Measurements from ENCODE around the gene CCDC138. TPM values are rescaled to one million over a fixed set of nuclear protein-coding genes. Genes with fewer than 3 reads are reported as not detected.

The CCDC138 gene
- polyA plus RNA-seq, 1 donor = 3.7 TPM

DNA sequence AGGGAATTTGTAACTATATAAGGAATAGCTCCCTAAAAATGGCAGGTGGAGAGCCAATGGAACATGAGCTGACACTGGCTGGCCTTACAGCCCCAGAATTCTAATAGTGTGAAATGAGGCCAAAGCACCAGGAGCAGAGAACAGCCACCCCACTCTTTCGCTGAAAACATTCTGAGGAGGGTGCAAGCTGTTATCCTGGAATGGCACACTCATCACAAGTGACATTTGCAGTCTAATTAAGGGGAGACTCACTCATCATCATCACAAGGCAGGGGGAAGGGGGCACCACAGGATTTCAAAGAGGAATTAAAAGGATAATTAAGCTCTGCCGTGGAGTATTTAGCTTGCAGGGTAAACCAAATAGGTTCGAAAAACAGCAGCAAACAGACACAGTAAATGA lies 108.2 kb downstream of the CCDC138 start:
- no peak for DNase-seq (ENCODE audit: low read depth)

- no peak for DNase-seq (ENCODE audit: low read depth)
Observed at GRCh38 chr2:108895188-108895587, 108.6 kb downstream of the CCDC138 start.

DNA sequence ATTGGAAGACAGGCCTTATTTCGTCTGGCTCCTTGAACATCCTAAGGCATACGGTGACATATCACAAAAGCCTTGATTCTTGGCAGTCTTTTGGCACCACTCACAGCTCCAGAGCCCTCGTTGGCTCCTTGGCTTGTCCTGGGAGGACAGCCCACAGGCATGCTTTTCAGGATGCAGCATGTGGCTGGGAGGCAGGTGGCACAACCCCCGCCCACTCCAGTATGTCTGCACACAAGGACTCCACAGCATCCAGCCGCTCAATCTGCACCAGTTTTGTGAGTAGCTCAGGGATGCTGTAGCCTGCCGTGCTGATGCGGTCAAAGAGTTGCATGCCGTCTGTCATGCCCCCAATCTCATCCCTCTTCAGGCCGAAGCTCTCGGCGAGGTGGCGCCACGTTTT lies 110.2 kb downstream of the CCDC138 start:
- no peak for DNase-seq (ENCODE audit: low read depth)

GRCh38 chr2:108898315-108899082 lies 111.9 kb downstream of the CCDC138 start:
- DNase-seq (ENCODE audit: low read depth) = no peak

DNA sequence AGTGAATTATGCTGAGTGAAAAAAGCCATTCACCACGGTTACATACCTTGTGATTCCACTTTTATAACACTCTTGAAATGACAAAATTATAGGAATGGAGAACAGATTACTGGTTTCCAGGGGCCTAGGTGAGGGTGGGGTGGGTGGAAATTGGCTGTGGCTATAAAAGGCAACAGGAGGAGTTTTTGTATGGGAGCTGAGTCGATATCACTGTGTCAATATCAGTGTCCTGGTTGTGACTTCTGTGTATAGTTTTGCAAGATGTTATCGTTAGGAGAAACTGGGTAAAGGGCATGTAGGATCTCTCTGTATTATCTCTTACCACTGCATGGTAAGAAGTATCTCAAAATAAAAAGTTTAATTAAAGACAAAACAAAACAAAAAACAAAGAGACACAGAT lies 118.1 kb downstream of the CCDC138 start:
- no peak for DNase-seq (ENCODE audit: low read depth)

DNA sequence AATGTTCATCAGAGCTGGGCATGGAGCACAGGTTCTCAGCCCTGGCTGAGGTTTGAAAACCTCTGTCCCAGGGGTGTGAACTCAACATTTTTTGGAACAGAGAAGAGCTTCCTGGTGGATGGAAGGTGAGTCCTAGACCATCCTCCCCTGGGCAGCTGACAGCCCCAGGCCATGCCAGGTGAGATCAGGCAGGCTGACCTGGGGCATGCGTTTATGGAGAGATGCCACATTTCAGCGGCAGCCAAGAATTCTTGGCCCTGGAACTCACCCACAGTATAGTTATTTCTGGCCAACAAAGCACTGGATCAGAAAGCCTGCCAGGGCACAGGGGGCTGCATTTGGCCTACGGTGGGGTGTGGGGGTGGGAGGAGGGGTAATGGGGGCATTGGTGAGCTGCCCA lies 118.6 kb downstream of the CCDC138 start:
- DNase-seq (ENCODE audit: low read depth) = no peak

GRCh38 chr2:108905906-108906305 lies 119.3 kb downstream of the CCDC138 start:
- no peak for DNase-seq (ENCODE audit: low read depth)

- no peak for DNase-seq (ENCODE audit: low read depth)
Observed at GRCh38 chr2:108906403-108907077, 120.0 kb downstream of the CCDC138 start.

- no peak for DNase-seq (ENCODE audit: low read depth)
Observed at GRCh38 chr2:108907822-108908712, 121.5 kb downstream of the CCDC138 start.

GRCh38 chr2:108908713-108909070 lies 122.1 kb downstream of the CCDC138 start:
- no peak for DNase-seq (ENCODE audit: low read depth)

GRCh38 chr2:108909275-108909823 lies 122.8 kb downstream of the CCDC138 start:
- no peak for DNase-seq (ENCODE audit: low read depth)

DNA sequence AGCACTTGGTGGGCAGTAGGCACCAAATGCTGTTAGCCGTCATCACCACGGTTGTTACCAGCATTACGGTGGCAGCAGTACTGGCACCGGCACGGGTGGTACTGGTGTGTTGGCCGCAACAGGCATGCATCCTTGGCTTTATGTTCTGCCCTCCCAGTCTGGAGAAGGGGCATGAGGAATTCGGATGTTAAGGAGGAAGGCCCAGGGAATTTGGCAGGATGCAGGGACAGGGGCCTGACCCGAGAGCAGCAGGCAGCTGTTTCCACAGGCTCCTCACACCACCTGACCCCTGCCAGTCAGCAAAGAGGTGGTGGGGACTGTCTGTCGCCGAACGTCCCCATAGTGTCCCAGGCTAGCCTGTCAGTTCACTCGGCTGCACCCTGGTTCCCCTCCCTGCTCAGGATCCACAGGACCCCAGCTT lies 123.5 kb downstream of the CCDC138 start:
- DNase-seq (ENCODE audit: low read depth) = no peak

GRCh38 chr2:108910541-108911396 lies 124.2 kb downstream of the CCDC138 start:
- DNase-seq (ENCODE audit: low read depth) = no peak

DNA sequence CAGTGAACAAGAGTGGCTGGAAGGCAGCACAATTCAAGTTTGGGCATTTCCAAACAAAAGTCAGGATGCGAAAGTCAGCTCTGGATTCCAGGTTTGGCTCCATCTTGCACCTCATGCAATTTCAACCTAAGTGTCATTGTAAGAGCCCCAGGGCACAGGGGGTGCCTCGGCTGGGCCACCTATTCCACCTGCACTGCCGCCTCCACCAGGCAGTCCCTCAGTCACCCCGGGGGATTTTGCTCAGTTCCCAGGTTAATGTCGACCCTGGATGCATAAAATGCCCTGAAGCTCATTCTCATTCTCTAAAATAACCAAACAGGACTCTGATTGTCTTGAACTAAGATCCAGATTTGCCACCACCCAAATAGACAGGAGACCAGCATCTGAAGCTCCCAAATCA lies 124.8 kb downstream of the CCDC138 start:
- no peak for DNase-seq (ENCODE audit: low read depth)

DNA sequence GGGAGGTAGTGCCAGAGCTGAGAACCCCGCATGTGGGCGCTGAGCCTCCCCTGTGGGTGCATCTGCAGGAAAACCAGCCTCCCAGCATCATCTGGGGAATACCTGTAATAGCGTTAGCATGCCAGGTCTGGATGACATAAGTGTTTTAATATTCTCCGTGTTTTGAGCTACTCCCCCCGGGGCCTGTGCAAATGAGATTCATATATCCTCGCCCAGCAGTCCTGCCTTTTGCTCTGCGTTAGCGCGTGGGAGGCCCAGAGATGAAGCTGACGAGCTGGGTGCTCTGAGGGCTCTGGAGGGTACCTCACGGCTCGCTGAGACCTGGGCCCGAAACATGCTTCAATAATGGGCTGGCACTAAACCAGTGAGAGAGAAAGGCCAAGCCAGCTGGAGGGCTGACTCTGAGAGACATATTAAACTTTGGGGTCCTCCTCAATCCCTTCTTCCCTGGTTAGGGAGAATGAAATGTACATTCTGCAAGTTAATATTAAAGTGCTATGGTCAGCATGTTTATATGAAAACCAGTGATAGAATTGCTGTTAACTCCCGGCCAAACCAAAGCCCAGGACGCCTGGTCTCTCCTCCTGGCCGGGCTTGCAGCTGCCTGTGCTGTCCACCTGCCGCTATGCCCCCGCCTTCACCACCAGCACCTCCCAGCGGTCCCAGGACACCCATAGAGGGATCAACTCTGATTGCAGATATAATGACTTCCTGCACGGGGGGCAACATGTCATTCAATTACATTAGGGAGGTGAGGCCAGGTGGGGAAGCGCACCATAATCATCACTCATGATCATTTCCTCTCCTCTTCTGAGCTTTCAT lies 125.4 kb downstream of the CCDC138 start:
- DNase-seq (ENCODE audit: low read depth) = no peak

- no peak for DNase-seq (ENCODE audit: low read depth)
Observed at GRCh38 chr2:108912629-108912902, 126.0 kb downstream of the CCDC138 start.

- DNase-seq (ENCODE audit: low read depth) = no peak
Observed at GRCh38 chr2:108916122-108916795, 129.7 kb downstream of the CCDC138 start.

DNA sequence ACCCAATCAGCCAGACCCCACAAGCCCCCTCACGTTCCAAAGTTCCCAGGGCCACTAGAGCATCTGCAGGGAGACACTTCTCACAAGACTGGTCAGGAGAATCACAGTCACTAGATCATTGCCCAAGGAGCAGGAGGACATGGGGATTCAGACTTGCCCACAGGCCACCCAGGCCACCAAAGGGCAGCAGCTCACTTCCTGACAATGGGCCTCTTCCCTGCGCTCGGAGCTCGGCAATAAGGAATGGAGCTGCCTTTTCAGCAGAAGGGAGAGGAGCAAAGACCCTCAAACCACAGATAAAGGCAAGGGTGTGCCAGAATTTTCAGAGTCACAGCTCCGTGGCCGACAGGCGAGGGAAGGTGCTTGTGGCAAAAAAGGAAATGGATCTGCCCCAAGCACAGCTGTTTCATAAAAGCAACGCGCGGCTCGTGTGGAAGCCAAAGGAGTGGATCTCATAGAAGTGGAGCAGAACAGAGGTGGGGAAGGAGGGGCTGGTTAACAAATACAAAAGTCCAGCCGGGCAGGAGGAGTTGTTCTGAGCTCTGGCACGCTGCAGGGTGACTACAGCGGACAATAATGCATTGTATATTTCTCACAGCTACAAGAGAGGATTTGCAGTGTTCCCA lies 130.3 kb downstream of the CCDC138 start:
- DNase-seq (ENCODE audit: low read depth) = no peak

DNA sequence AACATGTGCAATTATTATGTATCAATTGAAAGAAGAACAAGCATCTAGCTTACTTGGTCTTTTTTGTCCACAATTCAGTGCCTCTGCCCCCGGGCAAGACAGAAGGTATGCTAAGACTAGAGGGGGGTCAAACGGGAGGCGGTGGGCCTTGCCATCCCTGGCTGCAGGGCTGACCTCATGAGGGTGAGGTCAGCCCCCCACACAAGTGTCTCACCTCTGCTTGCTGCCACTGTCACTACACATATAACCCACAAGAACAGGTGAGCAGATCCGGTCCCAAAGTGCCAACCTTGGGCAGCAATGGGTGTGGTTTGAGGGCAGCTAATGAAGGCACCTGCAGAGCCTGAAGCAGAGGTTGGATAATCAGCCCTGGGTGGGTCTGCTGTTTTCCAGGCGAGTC lies 131.0 kb downstream of the CCDC138 start:
- DNase-seq (ENCODE audit: low read depth) = no peak
